Sciatic nerve (tissue), 2 donors: ENCODE data around the gene TENM4. TPM values are rescaled to one million over a fixed set of nuclear protein-coding genes. Genes with fewer than 3 reads are reported as not detected.

ENCODE experiments used
- ATAC-seq: fragments of 200-7000 bp; cut with Tn5 transposase; one replicate; pipeline ENCODE4 v1.9.1; 2020; ENCODE audit warnings: mild to moderate bottlenecking, moderate library complexity
- DNase-seq: peaks from one replicate; pipeline ENCODE4 v3.0.0-alpha.2; 2020; ENCODE audit warnings: low spot score
- intact Hi-C: fragments of 100-400 bp; cut with DNase I; formaldehyde crosslinking; loops from one replicate; pipeline ENCODE4 v1.14.2; 2022
- total RNA-seq: library from RNA; stranded (reverse); fragmentation: NEBNext Ultra II Directional; extraction: Animal tissue kit (Norgen Biotek cat#: 25700); gene quantifications from one replicate; pipeline ENCODE4 v1.2.1, GENCODE V29; 2021
- donor health status: DM: no; HTN: no; CAD: no.
- donor health status: DM: no; HTN: no; CAD: no.

The TENM4 gene
- total RNA-seq, 1 donor from 2014 or later, result 16.5 TPM

GRCh38 chr11:79066456-79067351 lies 374.1 kb downstream of the TENM4 start:
- intact Hi-C loops, result no loop called here
- no peak for DNase-seq
- ATAC-seq, result no peak

- intact Hi-C loops, result no loop called here
- DNase-seq (no peak), ATAC-seq (peak; percentile 38)
Observed at GRCh38 chr11:79062814-79063762, 377.7 kb downstream of the TENM4 start.

DNA sequence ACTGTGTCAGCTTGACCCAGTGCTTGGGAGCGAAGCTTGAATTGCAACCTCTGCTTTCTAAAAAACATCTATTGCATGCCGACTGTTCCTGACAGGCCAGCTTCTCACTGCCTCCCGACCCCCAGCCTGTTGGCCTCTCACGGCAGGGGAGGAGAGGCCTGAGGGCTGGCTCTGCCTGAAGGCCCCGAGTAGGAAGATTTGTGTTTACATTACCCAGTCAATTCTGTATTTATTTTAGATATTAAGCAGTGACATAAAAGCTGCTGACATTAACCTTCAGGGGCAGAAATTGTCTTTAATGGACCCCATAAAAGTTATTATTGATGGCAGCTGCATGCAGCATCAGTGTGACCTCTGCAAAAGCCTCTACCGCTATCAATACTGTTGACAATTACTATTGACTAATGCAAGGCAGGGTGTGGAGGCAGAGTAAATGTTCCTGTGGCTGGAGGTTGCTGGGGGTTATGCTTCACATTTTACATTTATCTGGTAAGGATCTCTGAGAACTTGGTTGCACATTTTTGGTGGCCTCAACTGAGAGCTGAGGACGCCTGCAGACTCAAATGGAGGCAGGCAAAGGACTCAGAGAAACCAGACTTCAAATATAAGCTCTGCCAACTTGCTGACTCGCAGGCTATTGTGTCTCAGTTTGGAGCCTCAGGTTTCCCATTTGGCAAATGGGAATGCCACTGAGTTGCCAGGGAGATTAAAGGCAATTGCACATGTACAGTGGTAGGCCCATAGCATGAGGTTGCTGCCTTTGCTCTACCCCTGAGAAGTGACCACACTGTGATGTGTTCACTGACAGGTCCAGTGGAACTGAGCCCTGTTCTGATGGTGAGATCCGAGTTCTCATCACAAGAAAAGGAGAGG lies 380.5 kb downstream of the TENM4 start:
- intact Hi-C loops, result no loop called here
- no peak for DNase-seq
- no peak for ATAC-seq

- ATAC-seq (no peak), DNase-seq (no peak)
- intact Hi-C loops, result no loop called here
Observed at GRCh38 chr11:79059141-79059540, 381.7 kb downstream of the TENM4 start.

DNA sequence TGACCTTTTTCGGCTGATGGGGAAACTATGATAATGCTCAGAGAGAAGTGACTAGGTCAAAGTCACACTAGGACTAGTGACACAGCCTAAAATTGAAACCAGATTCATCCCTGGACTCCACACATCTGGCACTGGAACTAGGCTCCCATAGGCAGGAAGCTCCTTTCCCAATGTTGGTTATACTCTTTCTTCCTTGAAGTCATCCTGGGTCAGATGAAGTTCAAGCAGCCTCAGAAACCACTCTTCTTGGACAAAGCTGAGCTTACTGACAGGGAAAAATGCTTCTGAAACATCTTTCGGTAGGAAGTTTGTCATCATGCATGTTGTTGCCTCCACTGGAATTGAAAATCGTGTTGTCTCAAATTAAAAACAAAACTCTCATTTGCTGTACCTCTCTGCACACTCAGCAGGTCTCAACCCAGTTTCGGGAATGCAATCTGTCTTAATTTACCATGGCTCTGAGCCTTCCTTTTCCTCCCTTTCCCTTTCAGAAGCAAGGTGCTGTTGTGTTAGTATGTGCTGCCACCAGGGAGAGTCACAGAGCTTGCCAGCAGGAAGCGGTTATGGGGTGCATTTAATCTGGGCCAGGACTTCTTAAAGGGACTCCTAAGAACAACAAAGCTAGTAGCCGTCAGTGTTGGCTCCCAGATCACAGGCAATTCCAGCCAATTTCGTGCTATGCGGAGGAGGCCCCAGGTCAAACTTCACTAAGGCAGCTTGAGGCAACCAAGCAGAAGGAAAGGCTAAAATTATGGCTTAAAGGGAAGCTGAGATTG lies 384.8 kb downstream of the TENM4 start:
- DNase-seq (no peak), ATAC-seq (peak; percentile 87)
- intact Hi-C loops, result no loop called here

DNA sequence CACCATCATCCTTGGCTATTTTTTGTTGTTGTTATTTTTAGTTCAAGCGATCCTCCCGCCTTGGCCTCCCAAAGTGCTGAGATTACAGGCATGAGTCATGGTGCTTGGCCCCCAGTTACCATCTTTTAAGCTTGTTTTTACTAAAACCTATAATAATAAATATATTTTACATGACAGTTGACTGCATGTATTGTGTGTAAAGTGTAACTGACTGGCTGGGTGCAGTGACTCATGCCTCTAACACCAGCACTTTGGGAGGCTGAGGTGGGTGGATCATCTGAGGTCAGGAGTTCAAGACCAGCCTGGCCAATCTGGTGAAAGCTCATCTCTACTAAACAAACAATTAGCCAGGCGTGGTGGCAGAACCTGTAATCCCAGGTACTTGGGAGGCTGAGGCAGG lies 386.2 kb downstream of the TENM4 start:
- no peak for ATAC-seq
- DNase-seq, result no peak
- intact Hi-C loops, result no loop called here

GRCh38 chr11:79052544-79052943 lies 388.3 kb downstream of the TENM4 start:
- no peak for DNase-seq
- intact Hi-C loops, result no loop called here
- ATAC-seq, result no peak

DNA sequence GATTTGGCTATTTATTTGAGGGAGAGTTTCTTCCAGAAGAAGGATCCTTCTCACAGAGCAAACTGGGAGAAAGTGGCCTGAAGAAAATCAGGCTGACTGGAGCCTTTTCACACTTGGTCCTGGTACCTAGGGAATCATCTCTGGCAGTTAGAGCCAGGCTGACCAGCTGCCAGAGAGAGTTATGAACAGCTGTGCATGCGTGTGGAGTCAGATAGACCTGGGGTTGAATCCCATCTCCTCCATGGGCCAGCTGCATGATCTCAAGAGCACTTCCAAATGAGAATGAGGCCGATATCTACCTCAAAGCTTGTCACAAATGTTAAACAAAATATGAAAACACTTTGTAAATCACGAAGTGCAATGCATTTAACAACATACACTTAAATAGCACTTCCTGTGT lies 390.0 kb downstream of the TENM4 start:
- intact Hi-C loops, result no loop called here
- DNase-seq (no peak), ATAC-seq (peak; percentile 78)

GRCh38 chr11:79049741-79050179 lies 391.1 kb downstream of the TENM4 start:
- intact Hi-C loops, result no loop called here
- DNase-seq (no peak), ATAC-seq (no peak)

DNA sequence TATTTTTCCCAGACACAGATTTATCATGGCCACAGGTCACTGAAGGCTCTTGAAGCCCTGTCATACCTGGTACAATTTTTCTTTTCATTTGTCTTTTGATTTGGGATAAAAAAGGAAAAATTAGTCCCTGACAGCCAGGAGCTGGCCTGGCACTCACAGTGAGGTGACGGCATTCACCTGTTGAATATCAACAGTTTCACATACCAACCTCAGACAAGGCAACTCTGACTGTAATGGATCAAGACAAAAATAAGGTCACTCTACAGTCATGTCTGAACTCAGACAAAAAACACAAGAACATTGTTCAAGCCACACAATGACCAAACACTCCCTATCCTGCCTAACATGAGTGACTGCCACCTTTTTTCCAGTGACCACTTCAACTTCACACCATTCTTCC lies 392.9 kb downstream of the TENM4 start:
- DNase-seq (no peak), ATAC-seq (no peak)
- intact Hi-C loops, result no loop called here

DNA sequence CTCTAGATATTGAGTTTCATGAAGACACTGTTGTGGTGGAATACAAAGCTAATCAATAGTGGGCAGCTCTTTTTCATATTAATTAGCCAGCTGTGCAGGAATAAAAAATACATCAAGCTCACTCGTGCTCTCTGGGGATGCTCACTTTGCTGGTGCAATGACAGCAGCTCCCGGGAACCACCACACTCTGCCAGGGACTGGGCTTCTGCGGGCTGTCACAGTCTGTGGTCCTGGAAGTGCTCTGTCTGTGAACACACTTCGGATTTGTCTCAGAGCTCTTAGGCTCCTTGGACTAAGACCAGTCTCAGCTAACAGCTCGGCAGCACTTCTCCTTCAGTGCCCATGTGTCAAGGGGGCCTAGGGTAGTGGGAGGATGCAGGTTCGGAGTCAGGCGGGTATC lies 393.5 kb downstream of the TENM4 start:
- no peak for DNase-seq
- intact Hi-C loops, result no loop called here
- no peak for ATAC-seq

- no peak for DNase-seq
- intact Hi-C loops, result no loop called here
- no peak for ATAC-seq
Observed at GRCh38 chr11:79046366-79046765, 394.5 kb downstream of the TENM4 start.

- no peak for DNase-seq
- no peak for ATAC-seq
- intact Hi-C loops, result no loop called here
Observed at GRCh38 chr11:79045800-79046304, 395.0 kb downstream of the TENM4 start.

DNA sequence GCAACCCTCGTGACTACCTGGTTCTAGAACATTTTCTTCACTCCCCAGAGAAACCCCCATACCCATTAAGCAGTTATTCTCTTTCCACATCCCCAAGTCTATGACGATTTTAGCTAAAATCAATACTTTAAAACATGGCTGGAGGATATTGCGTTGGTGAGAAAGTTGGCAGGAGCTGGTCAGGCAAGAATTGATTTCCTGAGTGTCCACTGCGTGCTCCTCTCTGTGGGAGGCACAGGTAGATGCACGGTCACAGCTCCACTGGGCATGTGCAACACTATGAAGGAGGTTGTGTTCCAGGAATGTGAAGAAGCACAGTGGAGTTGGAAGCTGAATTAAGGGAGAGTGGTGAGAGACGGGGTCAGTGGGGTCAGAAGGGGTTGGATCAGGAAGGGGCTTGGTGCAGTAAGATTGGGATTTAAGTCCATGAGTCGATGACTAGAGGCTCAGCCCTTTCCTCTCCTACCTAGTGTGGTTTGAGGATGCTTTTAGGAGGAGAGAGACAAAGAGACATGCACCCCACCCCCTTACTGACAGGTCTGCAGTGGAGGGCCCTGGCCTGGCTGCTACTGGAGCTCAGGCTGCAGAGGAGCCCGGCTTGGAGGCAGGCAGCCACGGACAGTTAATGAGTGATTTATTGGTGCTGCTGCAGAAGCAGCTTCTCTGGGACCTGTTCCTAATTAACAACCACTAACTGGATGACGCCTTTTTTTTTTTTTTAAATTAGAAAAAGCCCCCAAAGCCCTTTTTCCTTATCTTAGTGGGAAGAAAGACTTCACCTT lies 395.6 kb downstream of the TENM4 start:
- DNase-seq, result no peak
- no peak for ATAC-seq
- intact Hi-C loops, result no loop called here

- intact Hi-C loops, result no loop called here
- ATAC-seq, result no peak
- no peak for DNase-seq
Observed at GRCh38 chr11:79044201-79044600, 396.6 kb downstream of the TENM4 start.

DNA sequence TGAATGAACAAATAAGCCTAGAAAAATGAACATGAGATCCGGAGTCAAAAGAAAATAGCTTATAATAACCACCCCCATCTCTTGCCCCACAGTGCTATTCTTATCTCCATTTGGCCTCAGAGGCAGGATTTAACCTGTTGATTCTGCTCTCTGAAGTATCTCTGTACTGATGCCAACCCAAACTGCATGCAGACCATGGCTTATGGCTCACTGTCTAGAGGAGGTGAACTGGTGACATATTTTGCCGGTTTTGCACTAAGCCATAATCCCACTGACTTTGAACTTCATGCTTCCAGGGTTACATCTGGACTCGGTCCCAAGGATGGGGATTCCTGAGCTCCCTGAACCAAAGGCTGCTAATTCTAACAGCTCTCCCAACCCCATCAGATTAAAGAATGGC lies 397.1 kb downstream of the TENM4 start:
- DNase-seq (no peak), ATAC-seq (no peak)
- intact Hi-C loops, result no loop called here

DNA sequence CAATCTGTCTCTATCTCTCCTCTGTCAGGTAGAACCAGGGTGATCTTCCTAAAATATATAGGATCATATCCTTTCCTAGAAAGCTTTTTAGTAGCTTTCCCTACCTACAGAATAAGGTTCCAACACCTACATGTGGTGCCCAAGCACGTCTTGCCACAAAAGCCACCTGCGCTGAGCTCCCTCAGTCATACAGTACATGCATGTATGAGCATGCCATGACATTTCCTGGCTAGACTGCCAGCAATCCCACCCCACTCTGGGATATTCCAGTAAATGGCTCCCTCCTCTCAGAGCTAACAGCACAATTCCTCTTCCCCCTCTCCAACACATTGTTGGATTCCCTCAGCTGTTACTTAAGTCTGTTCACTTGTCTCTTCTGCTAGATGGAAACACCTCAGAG lies 398.0 kb downstream of the TENM4 start:
- ATAC-seq (no peak), DNase-seq (no peak)
- intact Hi-C loops, result no loop called here
